WI38 (cell line): ENCODE data around the gene ENKUR.

Source experiments
- H3K4me3 ChIP-seq: 2 replicates; pipeline ENCODE4 v1.5.1; 2011; ENCODE audit warnings: low read depth, mild to moderate bottlenecking, control low read depth, low read length
- TF ChIP-seq, protein P1 (sequence below): IDR thresholded peaks from 2 replicates; pipeline ENCODE4 v1.5.1; 2012; ENCODE audit warnings: low read depth, mild to moderate bottlenecking, control low read depth, low read length

The ENKUR gene

DNA sequence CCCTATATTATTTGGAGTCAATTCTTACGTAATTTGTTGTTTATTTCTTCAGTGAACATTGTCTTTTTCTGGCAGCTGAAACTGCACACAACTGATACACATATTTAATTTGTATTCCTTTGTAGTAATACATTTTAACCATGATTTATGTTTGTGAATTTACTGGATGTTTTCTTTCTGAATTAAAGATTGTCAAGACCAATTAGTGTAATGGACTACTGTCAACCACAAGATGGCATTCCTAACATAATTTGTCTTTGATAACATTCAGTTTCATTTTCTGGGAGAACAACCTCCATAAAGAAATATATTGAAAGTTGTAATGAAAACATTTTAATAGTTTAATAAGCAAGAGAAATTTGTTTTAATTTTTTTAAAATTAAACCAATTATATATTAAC is 10.5 kb upstream of the ENKUR start:
- TF ChIP-seq, protein P1, sequence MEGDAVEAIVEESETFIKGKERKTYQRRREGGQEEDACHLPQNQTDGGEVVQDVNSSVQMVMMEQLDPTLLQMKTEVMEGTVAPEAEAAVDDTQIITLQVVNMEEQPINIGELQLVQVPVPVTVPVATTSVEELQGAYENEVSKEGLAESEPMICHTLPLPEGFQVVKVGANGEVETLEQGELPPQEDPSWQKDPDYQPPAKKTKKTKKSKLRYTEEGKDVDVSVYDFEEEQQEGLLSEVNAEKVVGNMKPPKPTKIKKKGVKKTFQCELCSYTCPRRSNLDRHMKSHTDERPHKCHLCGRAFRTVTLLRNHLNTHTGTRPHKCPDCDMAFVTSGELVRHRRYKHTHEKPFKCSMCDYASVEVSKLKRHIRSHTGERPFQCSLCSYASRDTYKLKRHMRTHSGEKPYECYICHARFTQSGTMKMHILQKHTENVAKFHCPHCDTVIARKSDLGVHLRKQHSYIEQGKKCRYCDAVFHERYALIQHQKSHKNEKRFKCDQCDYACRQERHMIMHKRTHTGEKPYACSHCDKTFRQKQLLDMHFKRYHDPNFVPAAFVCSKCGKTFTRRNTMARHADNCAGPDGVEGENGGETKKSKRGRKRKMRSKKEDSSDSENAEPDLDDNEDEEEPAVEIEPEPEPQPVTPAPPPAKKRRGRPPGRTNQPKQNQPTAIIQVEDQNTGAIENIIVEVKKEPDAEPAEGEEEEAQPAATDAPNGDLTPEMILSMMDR, result no peak
- H3K4me3 ChIP-seq, result no peak overlapping the region

DNA sequence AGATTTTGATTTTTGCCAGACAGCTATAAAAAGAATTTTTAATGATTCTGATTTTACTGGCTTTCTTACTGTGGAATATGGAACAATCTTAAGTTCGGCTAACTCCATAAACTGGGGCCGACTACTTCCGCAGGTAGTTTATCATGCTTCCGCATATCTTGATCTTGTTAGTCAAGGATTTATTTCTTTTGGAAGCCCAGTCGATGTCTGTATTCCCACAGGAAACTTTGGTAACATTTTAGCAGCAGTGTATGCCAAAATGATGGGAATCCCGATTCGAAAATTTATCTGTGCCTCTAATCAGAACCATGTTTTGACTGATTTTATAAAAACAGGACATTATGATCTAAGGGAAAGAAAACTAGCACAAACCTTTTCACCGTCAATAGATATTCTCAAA is 8.6 kb upstream of the ENKUR start:
- no peak overlapping the region for H3K4me3 ChIP-seq
- TF ChIP-seq, protein P1, result no peak

DNA sequence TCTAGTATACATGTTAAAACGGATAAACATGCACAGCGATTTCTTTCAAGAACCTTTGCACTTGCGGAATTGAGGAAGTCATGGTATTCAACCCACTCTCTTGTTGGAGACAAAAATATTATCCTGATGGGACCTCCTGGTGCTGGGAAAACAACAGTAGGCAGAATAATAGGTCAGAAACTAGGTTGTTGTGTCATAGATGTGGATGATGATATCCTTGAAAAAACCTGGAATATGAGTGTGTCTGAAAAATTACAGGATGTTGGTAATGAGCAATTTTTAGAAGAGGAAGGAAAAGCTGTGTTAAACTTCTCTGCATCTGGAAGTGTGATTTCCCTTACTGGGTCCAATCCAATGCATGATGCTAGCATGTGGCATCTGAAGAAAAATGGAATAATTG is 7.3 kb upstream of the ENKUR start:
- H3K4me3 ChIP-seq, result no peak overlapping the region
- TF ChIP-seq, protein P1, result no peak

DNA sequence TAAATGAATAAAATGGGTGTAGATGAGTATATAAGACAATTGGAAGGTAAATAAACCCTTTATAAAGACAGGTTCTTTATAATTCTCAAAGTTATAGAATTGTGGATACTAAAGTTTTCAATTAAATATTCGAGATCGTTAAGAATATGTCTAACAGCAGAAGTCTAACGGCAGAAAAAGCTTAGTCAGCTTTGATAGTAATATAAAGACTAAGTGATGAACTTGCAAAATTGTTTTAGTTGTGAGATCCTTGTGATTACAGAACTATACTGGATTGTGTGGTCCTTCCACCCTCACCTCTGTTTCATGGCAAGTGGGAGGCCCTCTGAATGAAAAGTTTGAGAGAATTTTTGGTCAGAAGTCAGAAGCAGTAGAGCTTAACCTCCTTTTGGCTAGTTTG is 2.7 kb upstream of the ENKUR start:
- TF ChIP-seq, protein P1, result no peak
- H3K4me3 ChIP-seq, result no peak overlapping the region

DNA sequence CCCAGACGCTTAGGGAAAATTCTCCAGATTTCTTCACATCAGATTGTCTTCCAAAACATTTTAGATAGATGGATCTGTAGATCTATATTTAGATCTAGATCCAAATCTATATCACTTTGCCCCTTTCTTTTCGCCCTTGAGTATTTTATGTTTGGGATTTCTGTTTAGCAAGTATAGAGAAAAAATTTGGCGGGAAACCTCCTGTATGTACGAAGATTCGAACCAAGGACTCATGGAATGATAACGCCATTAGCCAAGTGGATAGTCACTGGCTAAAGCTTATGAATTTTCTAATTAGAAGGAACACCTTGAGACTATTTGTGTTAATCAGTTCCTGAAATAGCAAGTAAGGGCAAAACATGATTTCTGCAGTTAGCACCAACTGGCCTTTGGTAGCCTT is 1.7 kb upstream of the ENKUR start:
- no peak overlapping the region for H3K4me3 ChIP-seq
- TF ChIP-seq, protein P1, result no peak

DNA sequence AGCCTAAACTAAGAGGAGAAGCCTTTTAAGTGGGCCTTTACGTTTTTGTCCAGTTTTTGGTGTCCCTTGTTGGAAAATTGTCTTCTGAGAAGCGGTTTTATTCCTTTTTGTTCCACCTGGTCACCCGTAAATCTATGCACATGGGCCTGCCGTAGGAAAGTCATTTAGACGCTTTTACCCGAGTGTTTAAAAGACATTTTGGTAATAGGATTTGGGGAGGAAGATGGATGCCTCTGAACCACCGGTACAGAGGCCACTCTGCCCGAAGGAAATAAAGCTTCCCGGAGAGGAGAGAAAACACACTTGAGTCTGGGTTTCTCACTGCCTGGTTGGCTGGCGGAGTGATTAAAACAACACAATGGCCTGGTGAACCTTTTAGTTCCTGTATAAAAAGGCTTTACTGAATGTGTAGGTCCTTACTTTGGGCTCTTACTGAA is 1.2 kb upstream of the ENKUR start:
- TF ChIP-seq, protein P1, result no peak
- peak overlapping the region; percentile 69 for H3K4me3 ChIP-seq

DNA sequence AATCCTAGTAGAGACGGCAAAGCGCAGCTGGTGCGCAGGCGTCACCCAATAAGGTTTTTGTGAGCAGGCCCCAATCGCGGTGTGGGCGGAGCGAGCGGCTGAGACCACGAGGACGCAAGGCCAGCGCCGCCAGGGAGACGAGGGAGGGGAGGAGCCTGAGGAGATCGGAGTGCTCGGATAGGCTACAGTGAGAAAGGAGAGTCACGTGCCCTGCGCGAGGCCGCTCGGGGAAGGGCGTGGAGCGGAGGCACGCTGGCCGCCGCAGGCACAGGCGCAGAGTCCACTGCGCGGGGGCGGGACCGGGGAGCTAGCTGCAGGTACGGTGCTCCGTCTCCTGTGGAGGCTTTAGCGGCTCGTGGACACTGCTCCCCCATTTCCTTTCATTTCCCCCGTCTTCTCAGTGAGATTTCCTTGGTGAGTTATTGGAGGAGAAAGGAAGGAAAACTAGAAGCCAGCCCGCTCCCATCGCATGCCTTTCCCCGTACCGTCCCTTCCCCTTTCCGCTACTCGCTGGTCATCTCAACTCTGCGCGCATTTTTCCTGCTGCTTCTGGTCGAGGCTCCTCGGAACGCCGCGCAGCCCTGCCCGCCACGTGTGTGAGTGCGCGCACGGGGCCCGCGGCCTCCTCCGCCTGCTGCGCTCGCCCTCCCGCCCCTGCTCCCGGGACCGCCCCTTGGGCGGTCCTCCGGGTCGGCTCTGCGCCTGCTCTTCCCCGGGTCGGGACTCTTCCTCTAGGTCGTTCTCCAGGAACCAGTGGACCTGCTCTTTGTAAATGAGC is 607 bp upstream of the ENKUR start, which contains the start of gene THNSL1:
TSS of gene THNSL1 (plus strand) at position 237 of the 778 bp plus-strand sequence. CDS start 6,612 bp downstream, outside the sequence.
- peak within 1 kb of the TSS; percentile 69 for H3K4me3 ChIP-seq

More for the DNA sequence above, 607 bp upstream of the ENKUR start, which contains the start of gene THNSL1:
- TF ChIP-seq, protein P1, result no peak
